PC-3 (cell line): Measurements from ENCODE around the gene ENTREP3. TPM values are rescaled to one million over a fixed set of nuclear protein-coding genes. Genes with fewer than 3 reads are reported as not detected.

Experiments
- ATAC-seq: fragments of 200-7000 bp; cut with Tn5 transposase; 2 replicates; pipeline ENCODE4 v1.9.1; 2020; ENCODE audit warnings: mild to moderate bottlenecking, moderate library complexity
- BruUV-seq: library from RNA; stranded (reverse); fragments of 400-500 nt; replicated peaks from 2 replicates; lab custom pipeline; 2021; lab: Mats Ljungman, UMichigan
- CTCF ChIA-PET: fragments of 300-600 bp; sonication (Branson Sonifier 250); formaldehyde crosslinking; loops from one replicate; lab custom pipeline; 2022; ENCODE audit warnings: antibody characterized with exemption; lab: Charles Lee
- POLR2A ChIA-PET: fragments of 300-600 bp; sonication (Branson Sonifier 250); formaldehyde crosslinking; loops from one replicate; lab custom pipeline; 2022; ENCODE audit warnings: antibody characterized with exemption; ENCODE audit not compliant: unreplicated experiment; lab: Charles Lee
- DNase-seq: peaks from one replicate; pipeline ENCODE4 v3.0.0-alpha.2; 2015
- H2AFZ ChIP-seq: fragments of 300-600 bp; sonication (generic); 2 replicates; pipeline ENCODE4 v1.6.0; 2016; ENCODE audit warnings: antibody characterized with exemption, low read length
- H3F3A ChIP-seq: fragments of 300-600 bp; sonication (generic); one replicate; pipeline ENCODE4 v1.6.0; 2017; ENCODE audit warnings: antibody characterized with exemption, low read length, control low read depth, mild to moderate bottlenecking; ENCODE audit not compliant: unreplicated experiment
- H3K27ac ChIP-seq: fragments of 300-600 bp; sonication (generic); 2 replicates; pipeline ENCODE4 v1.5.1; 2016; ENCODE audit warnings: mild to moderate bottlenecking, low read length
- H3K27me3 ChIP-seq: fragments of 300-600 bp; sonication (generic); 2 replicates; pipeline ENCODE4 v1.6.1; 2016; ENCODE audit warnings: low read length, mixed read lengths
- H3K36me3 ChIP-seq: fragments of 300-600 bp; sonication (generic); 2 replicates; pipeline ENCODE4 v1.6.1; 2016; ENCODE audit warnings: low read depth, mixed run types, low read length, mixed read lengths
- H3K4me1 ChIP-seq: fragments of 300-600 bp; sonication (generic); 2 replicates; pipeline ENCODE4 v1.5.1; 2016; ENCODE audit warnings: low read length; ENCODE audit not compliant: insufficient read depth
- H3K4me2 ChIP-seq: fragments of 300-600 bp; sonication (generic); 2 replicates; pipeline ENCODE4 v1.6.0; 2016; ENCODE audit warnings: low read length
- H3K4me3 ChIP-seq: fragments of 300-600 bp; sonication (generic); 2 replicates; pipeline ENCODE4 v1.5.1; 2016; ENCODE audit warnings: mild to moderate bottlenecking, low read length, mixed read lengths
- H3K79me2 ChIP-seq: fragments of 300-600 bp; sonication (generic); 2 replicates; pipeline ENCODE4 v1.6.1; 2017; ENCODE audit warnings: low read length, mixed read lengths
- H3K9ac ChIP-seq: fragments of 300-600 bp; sonication (generic); 2 replicates; pipeline ENCODE4 v1.6.0; 2016; ENCODE audit warnings: mild to moderate bottlenecking, low read length
- H3K9me2 ChIP-seq: fragments of 300-600 bp; sonication (generic); replicated peaks from 2 replicates; pipeline ENCODE4 v1.6.1; 2016; ENCODE audit warnings: mixed run types, low read length, mixed read lengths
- H3K9me3 ChIP-seq: fragments of 300-600 bp; sonication (generic); 2 replicates; pipeline ENCODE4 v1.6.1; 2016; ENCODE audit warnings: low read length, mixed read lengths
- H4K20me1 ChIP-seq: fragments of 300-600 bp; sonication (generic); 2 replicates; pipeline ENCODE4 v1.6.1; 2016; ENCODE audit warnings: low read length, mixed read lengths
- CTCF ChIP-seq: fragments of 300-600 bp; sonication (generic); conservative IDR thresholded peaks from 2 replicates; pipeline ENCODE4 v1.5.1; 2017; ENCODE audit warnings: antibody characterized with exemption, low read depth, mild to moderate bottlenecking, low read length
- EZH2 ChIP-seq: fragments of 300-600 bp; sonication (generic); IDR thresholded peaks from one replicate; pipeline ENCODE4 v1.6.1; 2017; ENCODE audit warnings: antibody characterized with exemption, mild to moderate bottlenecking, low read length; ENCODE audit not compliant: unreplicated experiment
- EZH2phosphoT487 ChIP-seq: fragments of 300-600 bp; sonication (generic); IDR thresholded peaks from 2 replicates; pipeline ENCODE4 v1.6.1; 2018; ENCODE audit warnings: mild to moderate bottlenecking, antibody characterized with exemption, low read length, borderline replicate concordance
- intact Hi-C: fragments of 100-400 bp; cut with micrococcal nuclease; formaldehyde crosslinking; loops from 2 replicates; pipeline ENCODE4 v1.9.0; 2023
- total RNA-seq: library from RNA; depleted of rRNA; stranded (reverse); fragments of >200 nt; gene quantifications from 2 replicates; pipeline ENCODE4 v1.2.3, GENCODE V29; 2014

The ENTREP3 gene
- total RNA-seq, 1 experiment from 2014 or later, result 30.9 TPM

GRCh38 chr1:155227261-155228095 lies 27.8 kb downstream of the ENTREP3 start:
- CTCF ChIA-PET, result interaction anchor here (1.3 to 2.0 kb wide), 3 partner anchors 20 to 55 kb away, joined by 6 to 9 read pairs (median 7); partner anchors contain the start of genes KRTCAP2 and THBS3

GRCh38 chr1:155226910-155227260 lies 28.4 kb downstream of the ENTREP3 start:
- peak overlapping the region; percentile 73 for H2AFZ ChIP-seq
- H4K20me1 ChIP-seq, result no peaks in the 10 kb centered on the region
- TSS peak; percentile 90 for BruUV-seq
- peak overlapping the region; percentile 76 for H3K4me3 ChIP-seq
- H3K36me3 ChIP-seq, result no peaks in the 10 kb centered on the region
- H3K9ac ChIP-seq, result peak overlapping the region; percentile 87
- H3K4me1 ChIP-seq, result peaks cover 45% of the 10 kb centered on the region
- peak overlapping the region; percentile 82 for H3K4me2 ChIP-seq
- ATAC-seq (peak; percentile 48), DNase-seq (peak; percentile 55)
- intact Hi-C loops, result loop anchor here (1.0 to 5.0 kb wide), 3 partner anchors 20 to 51 kb away; partner anchors contain the start of gene THBS3
- no peaks in the 10 kb centered on the region for H3K27me3 ChIP-seq
- no peaks in the 10 kb centered on the region for H3K9me2 ChIP-seq
- no peaks in the 10 kb centered on the region for H3K9me3 ChIP-seq
- peaks cover 25% of the 10 kb centered on the region for H3K79me2 ChIP-seq
- H3K27ac ChIP-seq, result peak overlapping the region; percentile 55
- ChIA-PET CTCF (interaction anchor here (1.3 to 2.0 kb wide), 3 partner anchors 20 to 54 kb away, joined by 6 to 9 read pairs (median 7); partner anchors contain the start of genes KRTCAP2 and THBS3), POLR2A (interaction anchor here (0.6 kb wide), 1 partner anchor 33 kb away, joined by 3 read pairs; no protein-coding TSS in a partner anchor)
- TF ChIP-seq EZH2phosphoT487 (no peak), CTCF (peak; percentile 37)
- no peaks in the 10 kb centered on the region for H3F3A ChIP-seq

More at GRCh38 chr1:155227261-155228095, 27.8 kb downstream of the ENTREP3 start:
- intact Hi-C loops, result loop anchor here (1.0 to 5.0 kb wide), 2 partner anchors 20 to 35 kb away; partner anchors contain the start of gene THBS3
- Histone ChIP-seq H3K27ac (peak overlapping the region; percentile 55), H3K4me1 (peaks cover 45% of the 10 kb centered on the region), H3K27me3 (no peaks in the 10 kb centered on the region), H2AFZ (peak overlapping the region; percentile 89), H3F3A (no peaks in the 10 kb centered on the region), H3K9me2 (no peaks in the 10 kb centered on the region), H4K20me1 (no peaks in the 10 kb centered on the region), H3K79me2 (peaks cover 25% of the 10 kb centered on the region), H3K9me3 (no peaks in the 10 kb centered on the region), H3K36me3 (no peaks in the 10 kb centered on the region), H3K4me3 (peak overlapping the region; percentile 76), H3K4me2 (peak overlapping the region; percentile 82), H3K9ac (peak overlapping the region; percentile 87)
- peak; percentile 100 for DNase-seq
- ATAC-seq, result peak; percentile 96
- POLR2A ChIA-PET, result interaction anchor here (0.6 kb wide), 2 partner anchors 33 to 1509 kb away, joined by 3 read pairs; no protein-coding TSS in a partner anchor
- BruUV-seq, result TSS peak; percentile 98
- no peak for TF ChIP-seq EZH2phosphoT487
- no peak for TF ChIP-seq EZH2
- TF ChIP-seq CTCF, result no peak
